Subcutaneous abdominal adipose tissue (tissue), 5 donors: ENCODE data around the gene FHL5.

ENCODE experiments used
- H3K27ac ChIP-seq: one replicate; pipeline ENCODE4 v1.7.0; 2013; ENCODE audit warnings: low read depth, mild to moderate bottlenecking, inconsistent platforms, low read length, moderate library complexity
- H3K27me3 ChIP-seq, 5 donors: one replicate each; pipeline ENCODE4 v1.7.0; 2013; ENCODE audit warnings: low read length in 5 of 5, inconsistent platforms in 1 of 5; ENCODE audit not compliant: control insufficient read depth in 5 of 5, insufficient read depth in 4 of 5
- H3K36me3 ChIP-seq, 5 donors: one replicate each; pipeline ENCODE4 v1.7.0; 2013; ENCODE audit warnings: low read length in 5 of 5; ENCODE audit not compliant: control insufficient read depth in 5 of 5, insufficient read depth in 5 of 5
- H3K4me1 ChIP-seq, 5 donors: one replicate each; pipeline ENCODE4 v1.7.0; 2013; ENCODE audit warnings: low read length in 5 of 5, mild to moderate bottlenecking in 3 of 5, moderate library complexity in 1 of 5; ENCODE audit not compliant: control insufficient read depth in 5 of 5, insufficient read depth in 5 of 5
- H3K4me3 ChIP-seq, 5 donors: one replicate each; pipeline ENCODE4 v1.7.0; 2013; ENCODE audit warnings: low read length in 5 of 5, low read depth in 1 of 5
- H3K9ac ChIP-seq, 5 donors: one replicate each; pipeline ENCODE4 v1.7.0; 2013; ENCODE audit warnings: low read length in 5 of 5, mild to moderate bottlenecking in 4 of 5, moderate library complexity in 3 of 5
- H3K9me3 ChIP-seq, 5 donors: one replicate each; pipeline ENCODE4 v1.7.0; 2013; ENCODE audit warnings: low read length in 5 of 5; ENCODE audit not compliant: control insufficient read depth in 5 of 5
- donor health status: healthy.
- donor health status: healthy.
- donor health status: healthy.
- donor health status: healthy.
- donor health status: healthy.

The FHL5 gene, protein sequence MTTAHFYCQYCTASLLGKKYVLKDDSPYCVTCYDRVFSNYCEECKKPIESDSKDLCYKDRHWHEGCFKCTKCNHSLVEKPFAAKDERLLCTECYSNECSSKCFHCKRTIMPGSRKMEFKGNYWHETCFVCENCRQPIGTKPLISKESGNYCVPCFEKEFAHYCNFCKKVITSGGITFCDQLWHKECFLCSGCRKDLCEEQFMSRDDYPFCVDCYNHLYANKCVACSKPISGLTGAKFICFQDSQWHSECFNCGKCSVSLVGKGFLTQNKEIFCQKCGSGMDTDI

GRCh38 chr6:96562886-96563285 is at the start of gene FHL5:
TSS of gene FHL5 (plus strand) at chr6:96563128. CDS start at chr6:96603614, 40,486 bp downstream.
- H3K27me3 ChIP-seq, result no peaks in the 10 kb centered on the region
- H3K4me3 ChIP-seq, result peak within 1 kb of the TSS in 3 of 5 donors; percentile 20 to 40 (median 37)
- no peaks in the 10 kb centered on the region for H3K9me3 ChIP-seq
- peaks cover 0 to 5% (median 0%) of the 10 kb centered on the region in 5 donors for H3K4me1 ChIP-seq
- no peak within 1 kb of the TSS for H3K9ac ChIP-seq
- H3K27ac ChIP-seq, result no peak within 1 kb of the TSS
- no peaks in the 10 kb centered on the region for H3K36me3 ChIP-seq

- H3K9me3 ChIP-seq, result no peaks in the 10 kb centered on the region
Measured at GRCh38 chr6:96520171-96521115, 42.5 kb upstream of the FHL5 start.

GRCh38 chr6:96521306-96521643 is 41.7 kb upstream of the FHL5 start:
- Histone ChIP-seq H3K27ac (peak overlapping the region; percentile 97), H3K4me3 (peak overlapping the region; percentile 77 to 95 (median 86)), H3K4me1 (peaks cover 0 to 32% (median 20%) of the 10 kb centered on the region in 5 donors), H3K27me3 (no peaks in the 10 kb centered on the region), H3K36me3 (peaks cover 3 to 13% (median 9%) of the 10 kb centered on the region in 5 donors), H3K9me3 (no peaks in the 10 kb centered on the region), H3K9ac (peak overlapping the region; percentile 87 to 99 (median 96))

More at GRCh38 chr6:96520171-96521115, 42.5 kb upstream of the FHL5 start:
- peak overlapping the region in 4 of 5 donors; percentile 87 to 99 (median 96) for H3K9ac ChIP-seq
- peak overlapping the region; percentile 77 to 95 (median 86) for H3K4me3 ChIP-seq
- no peak overlapping the region for H3K27ac ChIP-seq
- peaks cover 0 to 6% (median 3%) of the 10 kb centered on the region in 5 donors for H3K36me3 ChIP-seq
- H3K27me3 ChIP-seq, result no peaks in the 10 kb centered on the region
- peaks cover 0 to 32% (median 20%) of the 10 kb centered on the region in 5 donors for H3K4me1 ChIP-seq

DNA sequence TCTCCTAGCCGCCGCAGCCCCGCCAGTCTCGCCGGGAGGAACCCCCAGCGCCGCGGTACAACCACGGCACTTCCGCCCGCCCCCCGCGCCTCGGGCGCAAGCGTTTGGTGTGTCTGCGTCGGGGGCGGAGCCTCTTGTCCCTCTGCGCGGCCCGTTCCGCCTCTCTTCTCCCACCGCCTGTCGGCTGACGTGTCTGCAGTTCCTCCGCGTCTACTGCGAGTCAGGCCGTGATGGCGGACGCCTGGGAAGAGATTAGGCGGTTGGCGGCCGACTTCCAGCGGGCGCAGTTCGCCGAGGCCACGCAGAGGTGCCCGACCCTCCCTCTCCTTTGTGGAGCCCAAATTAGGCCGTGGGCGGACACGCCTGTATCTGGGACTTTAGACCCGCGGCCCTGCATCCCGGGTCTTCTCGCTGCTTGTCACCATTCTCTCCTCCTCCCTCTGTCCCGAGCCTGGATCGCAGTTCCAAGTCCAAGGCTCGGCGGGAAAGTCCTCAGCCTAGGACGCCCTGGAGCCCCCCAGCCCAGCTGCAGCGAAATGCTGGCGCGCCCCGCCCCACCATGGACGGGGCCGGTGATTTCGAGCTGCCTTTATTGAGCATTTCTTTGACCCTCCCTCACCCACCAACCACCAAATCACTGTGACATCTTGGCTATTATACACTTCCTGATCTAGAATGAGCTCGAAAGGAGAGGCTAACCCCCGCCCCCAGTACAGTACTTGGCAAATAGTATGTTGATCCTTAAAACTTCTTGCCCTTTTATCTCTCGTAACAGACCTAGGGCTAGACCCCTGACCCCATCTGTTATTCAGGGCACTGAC is 41.1 kb upstream of the FHL5 start, which contains the start of gene UFL1:
UFL1 (plus strand) TSS at position 163 of the 821 bp plus-strand sequence; CDS start at position 231, 68 bp downstream.
- H3K9ac ChIP-seq, result peak within 1 kb of the TSS; percentile 91 to 99 (median 96)
- H3K9me3 ChIP-seq, result no peaks in the 10 kb centered on the region
- peaks cover 3 to 19% (median 14%) of the 10 kb centered on the region in 5 donors for H3K36me3 ChIP-seq
- peaks cover 0 to 32% (median 20%) of the 10 kb centered on the region in 5 donors for H3K4me1 ChIP-seq
- H3K4me3 ChIP-seq, result peak within 1 kb of the TSS; percentile 77 to 95 (median 86)
- no peaks in the 10 kb centered on the region for H3K27me3 ChIP-seq
- peak within 1 kb of the TSS; percentile 97 for H3K27ac ChIP-seq

- peak overlapping the region; percentile 77 to 95 (median 83) for H3K4me3 ChIP-seq
- H3K4me1 ChIP-seq, result peaks cover 0 to 32% (median 20%) of the 10 kb centered on the region in 5 donors
- H3K27me3 ChIP-seq, result no peaks in the 10 kb centered on the region
- no peaks in the 10 kb centered on the region for H3K9me3 ChIP-seq
- H3K27ac ChIP-seq, result peak overlapping the region; percentile 97
- H3K9ac ChIP-seq, result peak overlapping the region; percentile 91 to 99 (median 96)
- H3K36me3 ChIP-seq, result peaks cover 3 to 24% (median 16%) of the 10 kb centered on the region in 5 donors
Measured at GRCh38 chr6:96522465-96523009, 40.4 kb upstream of the FHL5 start.

DNA sequence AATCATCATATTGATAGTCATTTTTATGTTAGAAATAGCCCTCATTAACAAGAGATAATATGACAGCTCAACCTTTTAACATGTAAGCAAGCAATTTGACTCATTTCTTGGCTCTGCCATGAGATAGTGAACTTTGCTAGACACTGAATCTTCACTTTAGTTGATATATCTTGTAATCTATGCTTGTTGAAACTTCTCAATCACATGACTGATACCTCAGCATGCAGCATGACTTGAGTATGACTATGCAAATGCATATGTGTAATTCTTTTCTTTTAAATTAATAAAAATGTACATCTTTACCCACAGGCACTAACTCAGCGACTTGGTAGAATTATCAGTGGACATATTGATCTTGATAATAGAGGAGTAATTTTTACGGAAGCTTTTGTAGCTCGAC is 34.7 kb upstream of the FHL5 start:
- Histone ChIP-seq H3K9ac (no peak overlapping the region), H3K9me3 (no peaks in the 10 kb centered on the region), H3K4me1 (peaks cover 0 to 9% (median 0%) of the 10 kb centered on the region in 5 donors), H3K4me3 (no peak overlapping the region), H3K27ac (no peak overlapping the region), H3K27me3 (no peaks in the 10 kb centered on the region), H3K36me3 (peaks cover 45 to 73% (median 68%) of the 10 kb centered on the region in 5 donors)

GRCh38 chr6:96532399-96532798 is 30.5 kb upstream of the FHL5 start:
- Histone ChIP-seq H3K9ac (no peak overlapping the region), H3K4me3 (no peak overlapping the region), H3K27me3 (no peaks in the 10 kb centered on the region), H3K9me3 (no peaks in the 10 kb centered on the region), H3K27ac (no peak overlapping the region), H3K36me3 (peaks cover 45 to 72% (median 59%) of the 10 kb centered on the region in 5 donors), H3K4me1 (no peaks in the 10 kb centered on the region)

DNA sequence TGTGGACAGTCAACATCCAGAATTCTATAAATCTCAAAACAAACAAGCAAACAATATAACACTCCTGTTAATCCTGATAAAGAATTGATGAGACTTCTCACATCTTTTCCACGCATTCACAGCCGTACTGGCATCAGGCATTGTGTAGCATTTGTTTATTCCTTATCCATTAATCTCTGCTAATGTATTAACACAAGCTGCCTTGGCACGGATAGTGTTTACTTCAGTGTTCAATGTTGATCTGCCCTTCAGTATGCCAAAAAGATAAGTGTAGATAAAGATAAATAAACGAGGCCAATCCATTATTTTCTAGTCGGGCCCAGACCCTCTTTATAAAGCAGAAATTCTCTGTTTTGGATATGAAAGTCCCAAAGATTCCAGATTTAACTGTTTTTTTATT is 25.2 kb upstream of the FHL5 start:
- no peaks in the 10 kb centered on the region for H3K27me3 ChIP-seq
- H3K9me3 ChIP-seq, result no peaks in the 10 kb centered on the region
- H3K4me1 ChIP-seq, result no peaks in the 10 kb centered on the region
- no peak overlapping the region for H3K4me3 ChIP-seq
- no peak overlapping the region for H3K9ac ChIP-seq
- H3K36me3 ChIP-seq, result peaks cover 23 to 67% (median 46%) of the 10 kb centered on the region in 5 donors
- H3K27ac ChIP-seq, result no peak overlapping the region

DNA sequence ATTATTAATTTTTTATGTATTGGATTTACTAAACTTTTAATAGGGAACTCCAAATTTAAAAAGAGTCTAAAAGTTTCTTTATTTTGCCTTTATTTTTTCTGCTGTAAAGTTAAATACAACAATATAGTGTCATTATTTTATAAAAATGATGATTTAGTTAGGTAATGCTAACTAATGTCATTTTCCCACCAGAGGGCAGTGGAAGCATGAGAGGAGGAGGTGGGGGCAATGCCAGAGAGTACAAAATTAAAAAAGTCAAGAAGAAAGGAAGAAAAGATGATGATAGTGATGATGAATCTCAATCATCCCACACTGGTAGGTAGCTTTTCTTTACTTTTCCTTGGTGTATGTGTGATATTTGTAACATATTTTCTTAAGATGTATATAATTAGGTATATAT is 20.2 kb upstream of the FHL5 start:
- H3K4me3 ChIP-seq, result no peak overlapping the region

More for the DNA sequence above, 20.2 kb upstream of the FHL5 start:
- H3K9me3 ChIP-seq, result no peaks in the 10 kb centered on the region
- H3K27ac ChIP-seq, result no peak overlapping the region
- peaks cover 31 to 79% (median 63%) of the 10 kb centered on the region in 5 donors for H3K36me3 ChIP-seq
- H3K9ac ChIP-seq, result no peak overlapping the region
- no peaks in the 10 kb centered on the region for H3K27me3 ChIP-seq
- no peaks in the 10 kb centered on the region for H3K4me1 ChIP-seq
